ENCODE data around the gene RAPGEF2. TPM values are rescaled to one million over a fixed set of nuclear protein-coding genes. Genes with fewer than 3 reads are reported as not detected.

The RAPGEF2 gene
- total and polyA plus RNA-seq, 10 of the 15 experiments (the other 5 are each of a cell fraction or from before 2014, with no cell fraction given), result 0.31 to 24.0 (median 2.9) TPM

DNA sequence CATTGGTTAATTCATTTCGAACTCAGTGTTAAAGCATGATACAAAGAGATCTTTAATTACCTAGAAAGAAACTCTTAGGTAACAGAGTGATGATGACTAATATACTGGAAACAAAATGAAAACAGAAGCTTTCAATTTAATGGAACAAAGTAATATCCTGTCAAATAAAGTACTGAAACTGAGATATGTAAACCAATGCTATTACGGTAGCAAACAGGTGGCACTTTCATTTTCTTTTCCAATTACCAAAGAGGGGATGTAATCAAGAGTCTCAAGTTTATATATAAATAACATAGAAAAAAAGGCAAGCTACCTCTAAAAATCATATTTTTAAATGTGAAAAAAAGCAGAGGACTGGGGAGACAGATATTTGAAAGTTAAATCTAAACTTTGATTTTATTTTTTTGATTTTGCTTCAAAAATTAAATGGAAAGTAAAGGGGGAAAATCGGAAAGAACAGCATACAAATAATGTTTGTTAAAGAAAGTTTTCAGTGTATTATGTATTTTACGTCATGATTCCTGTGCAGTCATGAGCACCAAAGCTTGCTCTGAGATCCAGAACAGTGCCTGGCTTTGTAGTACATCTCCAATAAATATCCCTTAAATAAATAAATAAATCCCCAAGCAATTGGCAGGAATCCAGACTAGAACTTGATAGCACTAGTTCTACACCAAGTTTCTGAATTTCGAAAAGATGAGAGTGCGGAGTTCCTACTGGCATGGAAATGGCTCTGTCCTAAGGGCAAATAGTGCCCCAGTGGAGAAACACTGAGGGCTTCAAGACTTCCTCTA, 25.0 kb upstream of the RAPGEF2 start (continued):
- TF ChIP-seq GABPA (IDR thresholded peaks at IDR 0.05; ENCODE audit: low read depth) (peak; percentile 39; the same call in 1 of the 2 replicates), STAT3 (IDR thresholded peaks at IDR 0.05; ENCODE audit: low read depth, low read length) (0 out of 2 replicates have a peak, but pooled peaks have one; percentile 55), SMAD1 (IDR thresholded peaks at IDR 0.05; ENCODE audit: low read depth, partially characterized antibody) (no peak), ATF7 (IDR thresholded peaks at IDR 0.05; ENCODE audit: low read depth) (peak; percentile 94), CEBPB (IDR thresholded peaks at IDR 0.05; ENCODE audit: borderline replicate concordance in 1 of 2, low read depth in 2 of 2, low read length in 2 of 2) (peak in 1 of 2 experiments; percentile 35; a peak in 1 of 4 replicates), POU2F2 (IDR thresholded peaks at IDR 0.05; ENCODE audit: borderline replicate concordance, low read depth, low read length) (peak; percentile 78; the same call in 2 of the 3 replicates), CREM (IDR thresholded peaks at IDR 0.05; ENCODE audit: low read depth) (peak; percentile 52), ZNF384 (IDR thresholded peaks at IDR 0.05; ENCODE audit: borderline replicate concordance, low read depth, low read length) (peak; percentile 63; the same call in 1 of the 2 replicates), TBL1XR1 (IDR thresholded peaks at IDR 0.05; ENCODE audit: low read depth, low read length) (peak; percentile 82), NFXL1 (IDR thresholded peaks at IDR 0.05; ENCODE audit: borderline replicate concordance) (no peak), BMI1 (IDR thresholded peaks at IDR 0.05; ENCODE audit: borderline replicate concordance) (no peak; the same call in 1 of the 2 replicates), ASH2L (IDR thresholded peaks at IDR 0.05; ENCODE audit: borderline replicate concordance, low read depth) (0 out of 2 replicates have a peak, but pooled peaks have one; percentile 4), RUNX3 (IDR thresholded peaks at IDR 0.05; ENCODE audit: low read length) (peak; percentile 72), EED (IDR thresholded peaks at IDR 0.05; ENCODE audit: low read depth) (no peak)
- TF ChIP-seq, protein P1, sequence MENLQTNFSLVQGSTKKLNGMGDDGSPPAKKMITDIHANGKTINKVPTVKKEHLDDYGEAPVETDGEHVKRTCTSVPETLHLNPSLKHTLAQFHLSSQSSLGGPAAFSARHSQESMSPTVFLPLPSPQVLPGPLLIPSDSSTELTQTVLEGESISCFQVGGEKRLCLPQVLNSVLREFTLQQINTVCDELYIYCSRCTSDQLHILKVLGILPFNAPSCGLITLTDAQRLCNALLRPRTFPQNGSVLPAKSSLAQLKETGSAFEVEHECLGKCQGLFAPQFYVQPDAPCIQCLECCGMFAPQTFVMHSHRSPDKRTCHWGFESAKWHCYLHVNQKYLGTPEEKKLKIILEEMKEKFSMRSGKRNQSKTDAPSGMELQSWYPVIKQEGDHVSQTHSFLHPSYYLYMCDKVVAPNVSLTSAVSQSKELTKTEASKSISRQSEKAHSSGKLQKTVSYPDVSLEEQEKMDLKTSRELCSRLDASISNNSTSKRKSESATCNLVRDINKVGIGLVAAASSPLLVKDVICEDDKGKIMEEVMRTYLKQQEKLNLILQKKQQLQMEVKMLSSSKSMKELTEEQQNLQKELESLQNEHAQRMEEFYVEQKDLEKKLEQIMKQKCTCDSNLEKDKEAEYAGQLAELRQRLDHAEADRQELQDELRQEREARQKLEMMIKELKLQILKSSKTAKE (IDR thresholded peaks at IDR 0.05; ENCODE audit: low read depth, poor library complexity, severe bottlenecking), result peak; percentile 34
- TF ChIP-seq, protein P2, sequence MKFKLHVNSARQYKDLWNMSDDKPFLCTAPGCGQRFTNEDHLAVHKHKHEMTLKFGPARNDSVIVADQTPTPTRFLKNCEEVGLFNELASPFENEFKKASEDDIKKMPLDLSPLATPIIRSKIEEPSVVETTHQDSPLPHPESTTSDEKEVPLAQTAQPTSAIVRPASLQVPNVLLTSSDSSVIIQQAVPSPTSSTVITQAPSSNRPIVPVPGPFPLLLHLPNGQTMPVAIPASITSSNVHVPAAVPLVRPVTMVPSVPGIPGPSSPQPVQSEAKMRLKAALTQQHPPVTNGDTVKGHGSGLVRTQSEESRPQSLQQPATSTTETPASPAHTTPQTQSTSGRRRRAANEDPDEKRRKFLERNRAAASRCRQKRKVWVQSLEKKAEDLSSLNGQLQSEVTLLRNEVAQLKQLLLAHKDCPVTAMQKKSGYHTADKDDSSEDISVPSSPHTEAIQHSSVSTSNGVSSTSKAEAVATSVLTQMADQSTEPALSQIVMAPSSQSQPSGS (IDR thresholded peaks at IDR 0.05; ENCODE audit: low read length), result peak; percentile 86
- TF ChIP-seq, protein P3, sequence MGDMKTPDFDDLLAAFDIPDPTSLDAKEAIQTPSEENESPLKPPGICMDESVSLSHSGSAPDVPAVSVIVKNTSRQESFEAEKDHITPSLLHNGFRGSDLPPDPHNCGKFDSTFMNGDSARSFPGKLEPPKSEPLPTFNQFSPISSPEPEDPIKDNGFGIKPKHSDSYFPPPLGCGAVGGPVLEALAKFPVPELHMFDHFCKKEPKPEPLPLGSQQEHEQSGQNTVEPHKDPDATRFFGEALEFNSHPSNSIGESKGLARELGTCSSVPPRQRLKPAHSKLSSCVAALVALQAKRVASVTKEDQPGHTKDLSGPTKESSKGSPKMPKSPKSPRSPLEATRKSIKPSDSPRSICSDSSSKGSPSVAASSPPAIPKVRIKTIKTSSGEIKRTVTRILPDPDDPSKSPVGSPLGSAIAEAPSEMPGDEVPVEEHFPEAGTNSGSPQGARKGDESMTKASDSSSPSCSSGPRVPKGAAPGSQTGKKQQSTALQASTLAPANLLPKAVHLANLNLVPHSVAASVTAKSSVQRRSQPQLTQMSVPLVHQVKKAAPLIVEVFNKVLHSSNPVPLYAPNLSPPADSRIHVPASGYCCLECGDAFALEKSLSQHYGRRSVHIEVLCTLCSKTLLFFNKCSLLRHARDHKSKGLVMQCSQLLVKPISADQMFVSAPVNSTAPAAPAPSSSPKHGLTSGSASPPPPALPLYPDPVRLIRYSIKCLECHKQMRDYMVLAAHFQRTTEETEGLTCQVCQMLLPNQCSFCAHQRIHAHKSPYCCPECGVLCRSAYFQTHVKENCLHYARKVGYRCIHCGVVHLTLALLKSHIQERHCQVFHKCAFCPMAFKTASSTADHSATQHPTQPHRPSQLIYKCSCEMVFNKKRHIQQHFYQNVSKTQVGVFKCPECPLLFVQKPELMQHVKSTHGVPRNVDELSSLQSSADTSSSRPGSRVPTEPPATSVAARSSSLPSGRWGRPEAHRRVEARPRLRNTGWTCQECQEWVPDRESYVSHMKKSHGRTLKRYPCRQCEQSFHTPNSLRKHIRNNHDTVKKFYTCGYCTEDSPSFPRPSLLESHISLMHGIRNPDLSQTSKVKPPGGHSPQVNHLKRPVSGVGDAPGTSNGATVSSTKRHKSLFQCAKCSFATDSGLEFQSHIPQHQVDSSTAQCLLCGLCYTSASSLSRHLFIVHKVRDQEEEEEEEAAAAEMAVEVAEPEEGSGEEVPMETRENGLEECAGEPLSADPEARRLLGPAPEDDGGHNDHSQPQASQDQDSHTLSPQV (IDR thresholded peaks at IDR 0.05), result peak; percentile 70; the same call in 1 of the 2 replicates
- TF ChIP-seq, protein P4, sequence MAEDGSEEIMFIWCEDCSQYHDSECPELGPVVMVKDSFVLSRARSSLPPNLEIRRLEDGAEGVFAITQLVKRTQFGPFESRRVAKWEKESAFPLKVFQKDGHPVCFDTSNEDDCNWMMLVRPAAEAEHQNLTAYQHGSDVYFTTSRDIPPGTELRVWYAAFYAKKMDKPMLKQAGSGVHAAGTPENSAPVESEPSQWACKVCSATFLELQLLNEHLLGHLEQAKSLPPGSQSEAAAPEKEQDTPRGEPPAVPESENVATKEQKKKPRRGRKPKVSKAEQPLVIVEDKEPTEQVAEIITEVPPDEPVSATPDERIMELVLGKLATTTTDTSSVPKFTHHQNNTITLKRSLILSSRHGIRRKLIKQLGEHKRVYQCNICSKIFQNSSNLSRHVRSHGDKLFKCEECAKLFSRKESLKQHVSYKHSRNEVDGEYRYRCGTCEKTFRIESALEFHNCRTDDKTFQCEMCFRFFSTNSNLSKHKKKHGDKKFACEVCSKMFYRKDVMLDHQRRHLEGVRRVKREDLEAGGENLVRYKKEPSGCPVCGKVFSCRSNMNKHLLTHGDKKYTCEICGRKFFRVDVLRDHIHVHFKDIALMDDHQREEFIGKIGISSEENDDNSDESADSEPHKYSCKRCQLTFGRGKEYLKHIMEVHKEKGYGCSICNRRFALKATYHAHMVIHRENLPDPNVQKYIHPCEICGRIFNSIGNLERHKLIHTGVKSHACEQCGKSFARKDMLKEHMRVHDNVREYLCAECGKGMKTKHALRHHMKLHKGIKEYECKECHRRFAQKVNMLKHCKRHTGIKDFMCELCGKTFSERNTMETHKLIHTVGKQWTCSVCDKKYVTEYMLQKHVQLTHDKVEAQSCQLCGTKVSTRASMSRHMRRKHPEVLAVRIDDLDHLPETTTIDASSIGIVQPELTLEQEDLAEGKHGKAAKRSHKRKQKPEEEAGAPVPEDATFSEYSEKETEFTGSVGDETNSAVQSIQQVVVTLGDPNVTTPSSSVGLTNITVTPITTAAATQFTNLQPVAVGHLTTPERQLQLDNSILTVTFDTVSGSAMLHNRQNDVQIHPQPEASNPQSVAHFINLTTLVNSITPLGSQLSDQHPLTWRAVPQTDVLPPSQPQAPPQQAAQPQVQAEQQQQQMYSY (CRISPR knock-in tag; IDR thresholded peaks at IDR 0.05), result no peak
